Right lobe of liver (tissue), 4 donors: ENCODE data around the gene AAK1.

Source experiments
- CTCF ChIP-seq, 4 donors: fragments of 200-600 bp in 3 of 4; fragments of 450-650 bp in 1 of 4; IDR thresholded peaks; one replicate each; pipeline versions ENCODE4 v1.5.1 to v1.8.0; 2016 to 2022; ENCODE audit warnings: antibody characterized with exemption in 4 of 4, mild to moderate bottlenecking in 2 of 4
- POLR2A ChIP-seq: fragments of 450-650 bp; IDR thresholded peaks from one replicate; pipeline ENCODE4 v1.6.1; 2017; ENCODE audit warnings: antibody characterized with exemption, mild to moderate bottlenecking
- donor health status: DM: no; HTN: no; CAD: no.
- donor health status: DM: no; HTN: no; CAD: no.
- donor health status: DM: no; HTN: yes; CAD: no.

GRCh38 chr2:69689969-69690368 is 46.4 kb upstream of the AAK1 start:
- TF ChIP-seq CTCF (IDR thresholded peaks at IDR 0.05), result no peak
- no peak for TF ChIP-seq POLR2A
